Fibroblast of villous mesenchyme (primary cell): ENCODE results near the gene ACIN1. TPM values are rescaled to one million over a fixed set of nuclear protein-coding genes. Genes with fewer than 3 reads are reported as not detected.

Experiments used
- DNase-seq: peaks from one replicate; pipeline ENCODE4 v3.0.0-alpha.2; 2010; ENCODE audit warnings: low read depth
- H3K4me3 ChIP-seq: 2 replicates; pipeline ENCODE4 v1.5.1; 2011; ENCODE audit warnings: low read depth, mild to moderate bottlenecking, low read length
- total RNA-seq: library from RNA; depleted of rRNA; stranded (reverse); fragments of >200 nt; gene quantifications from 2 replicates; pipeline ENCODE4 v1.2.3, GENCODE V29; 2012
- TF ChIP-seq, protein P1 (sequence below): IDR thresholded peaks from 2 replicates; pipeline ENCODE4 v1.5.1; 2012; ENCODE audit warnings: low read depth, mild to moderate bottlenecking, low read length; ENCODE audit not compliant: insufficient read depth

The ACIN1 gene
- total RNA-seq, 1 donor = 106 TPM

DNA sequence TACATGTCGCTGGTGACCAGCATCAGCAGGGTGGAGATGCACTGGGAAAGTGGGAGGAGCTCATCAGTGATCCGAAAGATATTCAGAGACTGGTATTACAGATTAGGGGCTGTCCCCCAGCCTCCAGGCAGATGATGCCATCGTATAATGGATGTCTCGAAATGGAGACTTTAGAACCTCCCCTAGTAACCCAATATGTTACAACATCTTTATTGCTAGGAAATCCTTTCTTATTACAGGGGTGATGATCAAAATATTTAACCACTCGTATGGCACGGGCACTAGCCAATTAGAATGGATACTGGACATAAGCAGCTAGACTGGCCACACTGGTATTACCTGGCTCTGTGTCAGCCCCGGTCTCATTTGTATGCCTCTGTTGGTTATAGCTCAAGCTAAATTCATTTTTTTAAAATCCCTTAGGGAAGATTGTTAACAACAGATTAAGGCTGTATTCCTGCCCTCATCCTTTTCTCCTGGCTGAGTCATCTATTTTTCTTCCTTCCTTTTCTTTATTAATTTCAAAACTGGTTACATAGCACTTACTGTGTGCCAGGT lies 34.9 kb upstream of the ACIN1 start:
- no peak for DNase-seq
- no peak overlapping the region for H3K4me3 ChIP-seq
- TF ChIP-seq, protein P1, sequence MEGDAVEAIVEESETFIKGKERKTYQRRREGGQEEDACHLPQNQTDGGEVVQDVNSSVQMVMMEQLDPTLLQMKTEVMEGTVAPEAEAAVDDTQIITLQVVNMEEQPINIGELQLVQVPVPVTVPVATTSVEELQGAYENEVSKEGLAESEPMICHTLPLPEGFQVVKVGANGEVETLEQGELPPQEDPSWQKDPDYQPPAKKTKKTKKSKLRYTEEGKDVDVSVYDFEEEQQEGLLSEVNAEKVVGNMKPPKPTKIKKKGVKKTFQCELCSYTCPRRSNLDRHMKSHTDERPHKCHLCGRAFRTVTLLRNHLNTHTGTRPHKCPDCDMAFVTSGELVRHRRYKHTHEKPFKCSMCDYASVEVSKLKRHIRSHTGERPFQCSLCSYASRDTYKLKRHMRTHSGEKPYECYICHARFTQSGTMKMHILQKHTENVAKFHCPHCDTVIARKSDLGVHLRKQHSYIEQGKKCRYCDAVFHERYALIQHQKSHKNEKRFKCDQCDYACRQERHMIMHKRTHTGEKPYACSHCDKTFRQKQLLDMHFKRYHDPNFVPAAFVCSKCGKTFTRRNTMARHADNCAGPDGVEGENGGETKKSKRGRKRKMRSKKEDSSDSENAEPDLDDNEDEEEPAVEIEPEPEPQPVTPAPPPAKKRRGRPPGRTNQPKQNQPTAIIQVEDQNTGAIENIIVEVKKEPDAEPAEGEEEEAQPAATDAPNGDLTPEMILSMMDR = no peak

DNA sequence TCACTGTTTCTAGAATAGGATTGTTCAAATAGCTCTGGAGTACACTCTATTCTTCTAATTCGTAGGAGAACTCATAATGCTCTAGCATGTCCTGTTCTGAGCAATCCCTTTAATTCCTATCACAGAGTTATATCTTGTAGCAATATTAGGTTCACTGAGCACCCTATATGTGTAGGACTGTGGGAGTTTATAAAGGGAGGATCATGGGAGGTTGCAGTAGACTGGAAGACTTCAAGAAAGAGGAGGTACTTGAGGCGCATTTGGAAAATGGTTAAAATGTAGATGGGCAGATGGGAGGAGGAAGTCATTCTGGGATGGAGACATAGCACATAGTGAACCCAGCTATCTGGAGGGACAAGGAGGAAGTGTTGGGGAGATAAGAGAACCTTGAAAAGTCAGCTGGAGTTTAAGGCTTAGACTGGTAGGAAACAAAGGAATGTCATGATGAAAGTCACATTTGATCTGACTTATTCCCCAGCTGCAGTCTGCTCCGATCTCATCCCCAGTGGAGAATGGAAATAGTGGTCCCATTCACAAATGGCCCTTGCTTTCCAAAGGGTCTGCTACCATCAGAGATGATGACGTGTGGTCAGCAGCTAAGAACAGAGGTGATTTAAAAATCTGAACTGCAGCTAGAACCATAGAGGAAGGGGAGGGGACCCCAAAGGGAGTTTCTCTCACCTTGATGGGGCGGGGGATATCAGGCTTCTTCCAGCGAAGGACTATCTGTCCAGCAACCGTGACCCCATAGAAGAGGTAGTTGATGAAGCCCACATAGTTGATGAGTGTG lies 34.2 kb upstream of the ACIN1 start:
- TF ChIP-seq, protein P1 = no peak
- DNase-seq = no peak
- H3K4me3 ChIP-seq = no peak overlapping the region

DNA sequence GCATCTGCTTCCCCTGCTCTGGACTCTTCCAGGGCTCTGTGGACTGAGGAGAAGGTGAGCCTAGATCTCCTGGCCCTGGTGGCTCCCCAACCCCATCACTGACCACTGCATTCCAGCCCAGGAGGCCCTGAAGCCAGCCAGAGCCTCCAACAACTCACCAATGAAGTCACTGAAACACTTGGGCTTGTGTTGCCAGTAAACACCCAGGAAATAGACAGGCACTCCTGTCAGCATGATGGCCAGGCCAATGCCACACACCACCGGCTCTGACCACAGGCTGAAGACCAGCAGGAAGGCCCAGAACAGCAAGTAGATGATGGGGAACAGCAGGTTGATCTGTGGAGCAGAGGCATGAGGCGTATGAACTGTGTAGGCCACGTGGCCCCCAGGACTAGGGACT lies 32.9 kb upstream of the ACIN1 start:
- H3K4me3 ChIP-seq = no peak overlapping the region
- TF ChIP-seq, protein P1 = no peak
- no peak for DNase-seq

DNA sequence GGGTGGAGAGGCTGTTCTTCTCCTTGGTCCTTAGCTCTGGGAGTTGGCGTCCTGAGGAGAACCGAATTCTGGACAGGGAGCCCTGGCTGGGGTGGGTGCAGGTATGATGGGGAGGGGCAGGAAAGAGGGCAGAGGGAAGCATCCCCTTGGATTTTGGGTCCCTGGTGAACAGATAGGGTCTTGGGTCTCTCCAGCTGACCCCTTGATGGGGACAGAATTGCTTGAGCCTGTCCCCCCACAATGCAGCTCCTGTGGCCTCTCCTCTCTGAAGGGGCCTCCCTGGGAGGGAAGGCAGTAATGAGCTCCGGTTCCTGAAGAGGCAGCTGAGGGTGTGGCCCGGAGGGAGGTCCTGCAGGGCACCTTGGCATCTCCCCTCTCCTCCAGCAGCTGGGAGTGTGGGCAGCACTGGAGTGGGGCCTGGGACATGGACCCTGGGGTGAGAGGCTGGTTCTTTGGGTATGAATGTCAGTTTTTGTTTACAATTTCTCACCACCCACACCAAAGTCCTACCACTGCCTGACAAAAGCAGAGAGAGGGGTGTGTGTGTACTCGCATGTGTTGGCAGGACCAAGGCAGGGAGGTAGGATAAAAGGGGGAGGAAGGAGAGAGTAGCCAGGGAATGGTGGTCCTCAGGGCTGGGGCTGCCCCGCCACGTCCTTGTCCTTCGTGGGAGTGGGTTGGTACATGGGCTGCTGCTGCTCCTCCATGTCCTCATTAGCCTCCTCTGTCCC lies 31.8 kb upstream of the ACIN1 start:
- no peak for DNase-seq
- no peak overlapping the region for H3K4me3 ChIP-seq
- TF ChIP-seq, protein P1 = no peak

DNA sequence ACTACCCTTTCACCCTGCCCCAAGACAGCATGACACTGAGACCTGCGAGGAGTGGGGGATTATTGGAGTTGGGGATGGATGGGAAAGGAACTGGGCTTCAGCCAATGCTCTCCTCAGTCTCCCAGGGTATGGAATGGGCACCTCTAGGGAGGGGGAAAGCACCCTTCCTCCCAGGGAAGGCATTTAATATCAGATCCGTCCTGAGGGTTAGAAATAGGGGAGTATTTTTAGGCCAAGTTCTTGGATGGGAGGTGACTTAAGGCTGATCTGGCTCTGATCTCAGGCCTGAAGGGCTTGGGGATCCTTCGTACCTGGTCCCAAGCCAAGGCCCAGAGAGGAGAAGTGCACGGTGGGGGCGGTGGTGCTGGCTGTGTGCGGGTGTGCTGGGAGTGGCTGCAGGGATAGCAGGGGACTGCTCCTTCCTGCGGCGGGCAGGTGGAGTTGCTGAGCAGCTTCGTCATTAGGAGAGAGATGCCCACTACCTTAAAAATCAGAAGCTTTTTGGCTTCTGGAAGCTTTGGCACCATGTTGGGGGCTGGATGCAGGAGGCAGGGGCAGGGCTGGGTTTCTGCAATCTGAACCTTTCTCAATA lies 31.1 kb upstream of the ACIN1 start:
- H3K4me3 ChIP-seq = no peak overlapping the region
- TF ChIP-seq, protein P1 = no peak
- DNase-seq = no peak

DNA sequence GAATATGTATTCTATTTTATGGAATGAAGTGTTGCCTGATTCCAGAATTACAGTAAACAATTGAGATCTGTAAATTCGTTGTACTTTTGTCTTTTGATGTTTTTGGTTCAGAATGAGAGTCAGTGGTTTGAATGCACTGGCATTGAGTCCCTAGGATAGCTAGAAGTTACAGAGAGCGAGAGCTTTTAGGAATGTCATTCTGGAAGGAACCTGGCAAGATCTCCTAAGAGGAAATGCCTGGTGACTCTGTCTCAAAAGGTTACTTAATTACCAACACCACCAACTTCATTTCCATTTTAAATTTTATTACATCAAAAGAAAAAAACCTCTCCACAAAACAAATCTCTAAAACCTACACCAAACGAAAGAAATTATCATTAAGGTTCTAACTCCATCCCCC lies 30.1 kb upstream of the ACIN1 start:
- no peak for DNase-seq
- TF ChIP-seq, protein P1 = no peak
- no peak overlapping the region for H3K4me3 ChIP-seq
